Measurements from ENCODE around the gene JARID2. TPM values are rescaled to one million over a fixed set of nuclear protein-coding genes. Genes with fewer than 3 reads are reported as not detected.

Gene JARID2
- total and polyA plus RNA-seq, 9 of the 15 experiments (the other 6 are each of a cell fraction or from before 2014, with no cell fraction given): 5.0 to 29.0 (median 15.6) TPM

GRCh38 chr6:15509335-15509933, 263.6 kb downstream of the JARID2 start (continued):
- TF ChIP-seq L3MBTL2 (IDR thresholded peaks at IDR 0.05) (peak; percentile 55; the same call in 1 of the 2 replicates), NFXL1 (CRISPR knock-in tag; IDR thresholded peaks at IDR 0.05) (peak; percentile 89), ZNF431 (CRISPR knock-in tag; IDR thresholded peaks at IDR 0.05) (no peak), AFF1 (IDR thresholded peaks at IDR 0.05; ENCODE audit: low read depth in 1 of 2, partially characterized antibody in 2 of 2) (no peak), ATF7 (IDR thresholded peaks at IDR 0.05) (peak; percentile 85), POLR2B (IDR thresholded peaks at IDR 0.05; ENCODE audit: low read depth, partially characterized antibody) (peak; percentile 36), ERF (CRISPR knock-in tag; IDR thresholded peaks at IDR 0.05) (peak; percentile 55; the same call in 1 of the 2 replicates), ZNF766 (CRISPR knock-in tag; conservative IDR thresholded peaks at IDR 0.05) (peak; percentile 88), CBFA2T2 (conservative IDR thresholded peaks at IDR 0.05) (0 out of 2 replicates have a peak, but pooled peaks have one; percentile 26), BRF1 (IDR thresholded peaks at IDR 0.05; ENCODE audit: borderline replicate concordance, extremely low read depth, insufficient read length) (no peak), ZBTB2 (IDR thresholded peaks at IDR 0.05) (peak; percentile 58; the same call in 1 of the 2 replicates), ZNF174 (CRISPR knock-in tag; IDR thresholded peaks at IDR 0.05) (no peak), MEIS2 (IDR thresholded peaks at IDR 0.05; ENCODE audit: partially characterized antibody) (peak; percentile 13), ZNF696 (CRISPR knock-in tag; conservative IDR thresholded peaks at IDR 0.05) (no peak), NCOA1 (IDR thresholded peaks at IDR 0.05; ENCODE audit: low read depth) (peak; percentile 85; the same call in 1 of the 2 replicates), HLTF (IDR thresholded peaks at IDR 0.05) (no peak), SMAD3 (CRISPR knock-in tag; conservative IDR thresholded peaks at IDR 0.05) (peak; percentile 70; the same call in 1 of the 2 replicates), RBM15 (IDR thresholded peaks at IDR 0.05; ENCODE audit: insufficient read depth, low read length) (no peak), CBFB (CRISPR knock-in tag; IDR thresholded peaks at IDR 0.05) (no peak)
- TF ChIP-seq, protein P1, sequence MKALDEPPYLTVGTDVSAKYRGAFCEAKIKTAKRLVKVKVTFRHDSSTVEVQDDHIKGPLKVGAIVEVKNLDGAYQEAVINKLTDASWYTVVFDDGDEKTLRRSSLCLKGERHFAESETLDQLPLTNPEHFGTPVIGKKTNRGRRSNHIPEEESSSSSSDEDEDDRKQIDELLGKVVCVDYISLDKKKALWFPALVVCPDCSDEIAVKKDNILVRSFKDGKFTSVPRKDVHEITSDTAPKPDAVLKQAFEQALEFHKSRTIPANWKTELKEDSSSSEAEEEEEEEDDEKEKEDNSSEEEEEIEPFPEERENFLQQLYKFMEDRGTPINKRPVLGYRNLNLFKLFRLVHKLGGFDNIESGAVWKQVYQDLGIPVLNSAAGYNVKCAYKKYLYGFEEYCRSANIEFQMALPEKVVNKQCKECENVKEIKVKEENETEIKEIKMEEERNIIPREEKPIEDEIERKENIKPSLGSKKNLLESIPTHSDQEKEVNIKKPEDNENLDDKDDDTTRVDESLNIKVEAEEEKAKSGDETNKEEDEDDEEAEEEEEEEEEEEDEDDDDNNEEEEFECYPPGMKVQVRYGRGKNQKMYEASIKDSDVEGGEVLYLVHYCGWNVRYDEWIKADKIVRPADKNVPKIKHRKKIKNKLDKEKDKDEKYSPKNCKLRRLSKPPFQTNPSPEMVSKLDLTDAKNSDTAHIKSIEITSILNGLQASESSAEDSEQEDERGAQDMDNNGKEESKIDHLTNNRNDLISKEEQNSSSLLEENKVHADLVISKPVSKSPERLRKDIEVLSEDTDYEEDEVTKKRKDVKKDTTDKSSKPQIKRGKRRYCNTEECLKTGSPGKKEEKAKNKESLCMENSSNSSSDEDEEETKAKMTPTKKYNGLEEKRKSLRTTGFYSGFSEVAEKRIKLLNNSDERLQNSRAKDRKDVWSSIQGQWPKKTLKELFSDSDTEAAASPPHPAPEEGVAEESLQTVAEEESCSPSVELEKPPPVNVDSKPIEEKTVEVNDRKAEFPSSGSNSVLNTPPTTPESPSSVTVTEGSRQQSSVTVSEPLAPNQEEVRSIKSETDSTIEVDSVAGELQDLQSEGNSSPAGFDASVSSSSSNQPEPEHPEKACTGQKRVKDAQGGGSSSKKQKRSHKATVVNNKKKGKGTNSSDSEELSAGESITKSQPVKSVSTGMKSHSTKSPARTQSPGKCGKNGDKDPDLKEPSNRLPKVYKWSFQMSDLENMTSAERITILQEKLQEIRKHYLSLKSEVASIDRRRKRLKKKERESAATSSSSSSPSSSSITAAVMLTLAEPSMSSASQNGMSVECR (CRISPR knock-in tag; IDR thresholded peaks at IDR 0.05): no peak

Measured in K562 (cell line).